ENCODE data around the gene XRCC1. TPM values are rescaled to one million over a fixed set of nuclear protein-coding genes. Genes with fewer than 3 reads are reported as not detected.

XRCC1 gene
- total and polyA plus RNA-seq, 7 donors: 8.8 to 31.8 (median 19.9) TPM

GRCh38 chr19:43570174-43570791 lies 5.0 kb downstream of the XRCC1 start:
- WGBS, 2 donors: 84 to 87% methylated on average over 5 of the region's 5 CpGs
- TF ChIP-seq POLR2AphosphoS5 (IDR thresholded peaks at IDR 0.05) (no peak), EP300 (IDR thresholded peaks at IDR 0.05) (no peak), CTCF (IDR thresholded peaks at IDR 0.05) (no peak), POLR2A (IDR thresholded peaks at IDR 0.05) (no peak)
- no peak overlapping the region for H3K4me3 ChIP-seq

GRCh38 chr19:43569657-43570056 lies 5.7 kb downstream of the XRCC1 start:
- Histone ChIP-seq H3K36me3 (peaks cover 0 to 9% (median 0%) of the 10 kb centered on the region in 4 donors), H3K4me3 (no peak overlapping the region), H3K27ac (no peak overlapping the region), H3K27me3 (no peaks in the 10 kb centered on the region), H3K9me3 (no peaks in the 10 kb centered on the region), H3K4me1 (peaks cover 0 to 22% (median 12%) of the 10 kb centered on the region in 4 donors)
- DNase-seq: no peak
- intact Hi-C loops (cut with DNase I): loop anchor here (5.0 kb wide), 1 partner anchor 32 kb away; no protein-coding TSS in a partner anchor
- 68 to 82% methylated on average over 5 of the region's 5 CpGs for WGBS, 2 donors
- no peak for TF ChIP-seq POLR2A (IDR thresholded peaks at IDR 0.05)
- TF ChIP-seq CTCF (IDR thresholded peaks at IDR 0.05): no peak
- TF ChIP-seq POLR2AphosphoS5 (IDR thresholded peaks at IDR 0.05): no peak
- TF ChIP-seq EP300 (IDR thresholded peaks at IDR 0.05): no peak

More at GRCh38 chr19:43570174-43570791, 5.0 kb downstream of the XRCC1 start:
- no peak for DNase-seq
- H3K4me1 ChIP-seq: peaks cover 0 to 19% (median 14%) of the 10 kb centered on the region in 4 donors
- H3K27me3 ChIP-seq: no peaks in the 10 kb centered on the region
- peaks cover 0 to 9% (median 0%) of the 10 kb centered on the region in 4 donors for H3K36me3 ChIP-seq
- intact Hi-C loops (cut with DNase I): loop anchor here (5.0 kb wide), 1 partner anchor 33 kb away; no protein-coding TSS in a partner anchor
- no peak overlapping the region for H3K27ac ChIP-seq
- H3K9me3 ChIP-seq: no peaks in the 10 kb centered on the region

GRCh38 chr19:43564800-43565199 lies 10.5 kb downstream of the XRCC1 start:
- Histone ChIP-seq H3K9me3 (no peaks in the 10 kb centered on the region), H3K4me3 (no peak overlapping the region), H3K27me3 (no peaks in the 10 kb centered on the region), H3K4me1 (peaks cover 0 to 41% (median 21%) of the 10 kb centered on the region in 4 donors), H3K27ac (peak overlapping the region in 1 of 4 donors; percentile 18), H3K36me3 (peaks cover 0 to 18% (median 4%) of the 10 kb centered on the region in 4 donors)
- intact Hi-C loops (cut with DNase I): no loop called here
- 60 to 83% methylated on average over 9 of the region's 9 CpGs for WGBS, 2 donors
- TF ChIP-seq POLR2AphosphoS5 (IDR thresholded peaks at IDR 0.05): no peak
- no peak for TF ChIP-seq CTCF (IDR thresholded peaks at IDR 0.05)
- TF ChIP-seq EP300 (IDR thresholded peaks at IDR 0.05): no peak
- TF ChIP-seq POLR2A (IDR thresholded peaks at IDR 0.05): no peak
- no peak for DNase-seq

- TF ChIP-seq CTCF (IDR thresholded peaks at IDR 0.05) (no peak), POLR2AphosphoS5 (IDR thresholded peaks at IDR 0.05) (no peak), EP300 (IDR thresholded peaks at IDR 0.05) (no peak), POLR2A (IDR thresholded peaks at IDR 0.05) (no peak)
- Histone ChIP-seq H3K27ac (peak overlapping the region in 3 of 4 donors; percentile 56 to 79 (median 74)), H3K27me3 (no peaks in the 10 kb centered on the region), H3K4me3 (no peak overlapping the region), H3K4me1 (peaks cover 0 to 41% (median 21%) of the 10 kb centered on the region in 4 donors), H3K36me3 (peaks cover 0 to 22% (median 6%) of the 10 kb centered on the region in 4 donors), H3K9me3 (no peaks in the 10 kb centered on the region)
- intact Hi-C loops (cut with DNase I): no loop called here
- WGBS, 2 donors: 89 to 92% methylated on average over 10 of the region's 10 CpGs
- no peak for DNase-seq
These were observed 11.4 kb downstream of the XRCC1 start for GRCh38 chr19:43563816-43564457.
